Gastrocnemius medialis (tissue), 4 donors: ENCODE data around the gene NSUN4. TPM values are rescaled to one million over a fixed set of nuclear protein-coding genes. Genes with fewer than 3 reads are reported as not detected.

ENCODE experiments used
- ATAC-seq, 2 donors: fragments of 150-250 bp; one replicate each; pipeline ENCODE4 v1.9.1; 2016
- DNase-seq, 2 donors: peaks; one replicate each; pipeline ENCODE4 v3.0.0-alpha.2; 2019
- H3K27ac ChIP-seq, 4 donors: fragments of 200-600 bp; sonication (generic); 1 replicate in 1 of 4; 2 replicates in 3 of 4; pipeline ENCODE4 v1.5.1; 2016 to 2018; ENCODE audit warnings: mild to moderate bottlenecking in 2 of 4, moderate library complexity in 1 of 4
- H3K27me3 ChIP-seq, 3 donors: fragments of 200-600 bp; sonication (generic) in 2 of 3; 1 replicate in 1 of 3; 2 replicates in 2 of 3; pipeline versions ENCODE4 v1.5.1 to v1.6.0; 2016 to 2019; ENCODE audit warnings: mild to moderate bottlenecking in 1 of 3, moderate library complexity in 1 of 3
- H3K36me3 ChIP-seq, 2 donors: fragments of 200-600 bp; sonication (generic) in 1 of 2; one replicate each; pipeline ENCODE4 v1.5.1; 2017 to 2018
- H3K4me1 ChIP-seq, 2 donors: fragments of 200-600 bp; sonication (generic) in 1 of 2; one replicate each; pipeline ENCODE4 v1.5.1; 2016 to 2017; ENCODE audit warnings: mild to moderate bottlenecking in 2 of 2
- H3K4me3 ChIP-seq, 4 donors: fragments of 200-600 bp; sonication (generic) in 3 of 4; 1 replicate in 1 of 4; 2 replicates in 3 of 4; pipeline ENCODE4 v1.5.1; 2016 to 2019; ENCODE audit warnings: mild to moderate bottlenecking in 2 of 4
- H3K9me3 ChIP-seq, 3 donors: fragments of 200-600 bp; sonication (generic) in 2 of 3; 1 replicate in 1 of 3; 2 replicates in 2 of 3; pipeline ENCODE4 v1.5.1; 2016 to 2019
- CTCF ChIP-seq, 5 experiments: fragments of 450-650 bp in 3 of 5; fragments of 200-600 bp in 2 of 5; sonication (generic) in 2 of 5; IDR thresholded peaks in 4 of 5; conservative IDR thresholded peaks in 1 of 5; 1 replicate in 4 of 5; 2 replicates in 1 of 5; pipeline ENCODE4 v1.5.1; 2016 to 2019; ENCODE audit warnings: antibody characterized with exemption in 5 of 5, mild to moderate bottlenecking in 3 of 5, moderate library complexity in 3 of 5
- POLR2A ChIP-seq, 2 donors: fragments of 450-650 bp; IDR thresholded peaks; one replicate each; pipeline ENCODE4 v1.6.1; 2017; ENCODE audit warnings: antibody characterized with exemption in 2 of 2, mild to moderate bottlenecking in 2 of 2, moderate library complexity in 2 of 2
- in situ Hi-C, 4 donors: fragments of 200-750 bp; cut with MboI; loops; one replicate each; pipeline versions ENCODE4 v1.15.0 to v1.8.0; 2017; ENCODE audit warnings: low sequenced_read_pairs in 4 of 4
- intact Hi-C: fragments of 100-400 bp; cut with DNase I; formaldehyde crosslinking; loops from one replicate; pipeline ENCODE4 v1.15.1; 2023; ENCODE audit warnings: low total_unique reads
- total RNA-seq, 4 donors: library from RNA; depleted of rRNA; stranded (reverse); fragments of >200 nt; gene quantifications; one replicate each; pipeline versions ENCODE4 v1.1.0 to v1.2.3, GENCODE V29; 2016

The NSUN4 gene
- total RNA-seq, 4 donors from 2014 or later: 15.5 to 22.5 (median 20.8) TPM

GRCh38 chr1:46409063-46409372, 68.4 kb downstream of the NSUN4 start:
- TF ChIP-seq POLR2A (IDR thresholded peaks at IDR 0.05) (no peak), CTCF (IDR thresholded peaks at IDR 0.05 in 4 of 5, conservative IDR thresholded peaks at IDR 0.05 in 1 of 5) (no peak)
- DNase-seq: no peak
- Histone ChIP-seq H3K27ac (no peak overlapping the region), H3K36me3 (peaks cover 0 to 8% of the 10 kb centered on the region in 2 donors), H3K9me3 (no peaks in the 10 kb centered on the region), H3K4me3 (no peak overlapping the region), H3K4me1 (peaks cover 3 to 10% of the 10 kb centered on the region in 2 donors), H3K27me3 (no peaks in the 10 kb centered on the region)
- in situ Hi-C loops: loop anchor here in 1 of 4 donors (25.0 kb wide), 1 partner anchor 328 kb away; no protein-coding TSS in a partner anchor
- ATAC-seq: no peak
- intact Hi-C loops: no loop called here

- ATAC-seq (no peak), DNase-seq (no peak)
- H3K9me3 ChIP-seq: no peaks in the 10 kb centered on the region
- no peak overlapping the region for H3K4me3 ChIP-seq
- TF ChIP-seq CTCF (IDR thresholded peaks at IDR 0.05 in 4 of 5, conservative IDR thresholded peaks at IDR 0.05 in 1 of 5) (no peak), POLR2A (IDR thresholded peaks at IDR 0.05) (no peak)
- H3K27ac ChIP-seq: no peak overlapping the region
- no peaks in the 10 kb centered on the region for H3K27me3 ChIP-seq
- intact Hi-C loops (no loop called here), in situ Hi-C loops (loop anchor here in 1 of 4 donors (25.0 kb wide), 1 partner anchor 327 kb away; no protein-coding TSS in a partner anchor)
- peaks cover 3 to 10% of the 10 kb centered on the region in 2 donors for H3K4me1 ChIP-seq
- no peaks in the 10 kb centered on the region for H3K36me3 ChIP-seq
These were observed 69.8 kb downstream of the NSUN4 start for GRCh38 chr1:46410156-46411009.

GRCh38 chr1:46411010-46411405, 70.4 kb downstream of the NSUN4 start:
- in situ Hi-C loops: loop anchor here in 1 of 4 donors (25.0 kb wide), 1 partner anchor 326 kb away; no protein-coding TSS in a partner anchor
- H3K4me1 ChIP-seq: peaks cover 3 to 9% of the 10 kb centered on the region in 2 donors
- H3K27ac ChIP-seq: no peak overlapping the region
- intact Hi-C loops: no loop called here
- H3K9me3 ChIP-seq: no peaks in the 10 kb centered on the region
- TF ChIP-seq CTCF (IDR thresholded peaks at IDR 0.05 in 4 of 5, conservative IDR thresholded peaks at IDR 0.05 in 1 of 5): no peak
- no peak for TF ChIP-seq POLR2A (IDR thresholded peaks at IDR 0.05)
- no peak overlapping the region for H3K4me3 ChIP-seq
- ATAC-seq: no peak
- no peaks in the 10 kb centered on the region for H3K36me3 ChIP-seq
- DNase-seq: no peak
- H3K27me3 ChIP-seq: no peaks in the 10 kb centered on the region

Other genes starting within 250 kb of the NSUN4 start
- gene PIK3R3, start 208.2 kb upstream of the NSUN4 start, total RNA-seq: 10 to 100 TPM; 12.1 to 23.8 (median 15.9) TPM
- gene TSPAN1, start 165.7 kb upstream of the NSUN4 start, total RNA-seq: 10 to 100 TPM in 1 of 4 donors, 1 to 10 TPM in 2, under 1 TPM in 1; 0.88 to 10.7 (median 6.0) TPM
- not detected for gene P3R3URF, start 164.3 kb upstream of the NSUN4 start, total RNA-seq
- gene POMGNT1, start 142.4 kb upstream of the NSUN4 start, total RNA-seq: 100 to 1,000 TPM in 1 of 4 donors, 10 to 100 TPM in 3; 66.2 to 107 (median 92.2) TPM
- gene LURAP1, start 137.5 kb upstream of the NSUN4 start, total RNA-seq: 1 to 10 TPM in 1 of 4 donors, under 1 TPM in 2, not detected in 1; 0.39 to 1.9 (median 0.47) TPM
- gene RAD54L, start 93.0 kb upstream of the NSUN4 start, total RNA-seq: 1 to 10 TPM in 1 of 4 donors, not detected in 3; 1.1 TPM
- gene LRRC41, start 37.2 kb upstream of the NSUN4 start, total RNA-seq: 10 to 100 TPM; 76.3 to 99.2 (median 77.9) TPM
- gene UQCRH, start 37.1 kb upstream of the NSUN4 start, total RNA-seq: 100 to 1,000 TPM; 415 to 695 (median 493) TPM
- 10 to 100 TPM in 1 of 4 donors, 1 to 10 TPM in 3; 5.2 to 15.6 (median 7.3) TPM for gene FAAH, start 53.5 kb downstream of the NSUN4 start, total RNA-seq
- gene DMBX1, start 149.0 kb downstream of the NSUN4 start, total RNA-seq: not detected
- not detected for gene KNCN, start 210.8 kb downstream of the NSUN4 start, total RNA-seq